ENCODE results near the gene LAMB4.
A peak's percentile ranks its signal among the peaks of the same experiment; 100 is the strongest.

The LAMB4 gene

GRCh38 chr7:108009873-108010272 lies 120.3 kb downstream of the LAMB4 start:
- no peak for DNase-seq

- DNase-seq = no peak
Observed at GRCh38 chr7:108008827-108009226, 121.3 kb downstream of the LAMB4 start.

DNA sequence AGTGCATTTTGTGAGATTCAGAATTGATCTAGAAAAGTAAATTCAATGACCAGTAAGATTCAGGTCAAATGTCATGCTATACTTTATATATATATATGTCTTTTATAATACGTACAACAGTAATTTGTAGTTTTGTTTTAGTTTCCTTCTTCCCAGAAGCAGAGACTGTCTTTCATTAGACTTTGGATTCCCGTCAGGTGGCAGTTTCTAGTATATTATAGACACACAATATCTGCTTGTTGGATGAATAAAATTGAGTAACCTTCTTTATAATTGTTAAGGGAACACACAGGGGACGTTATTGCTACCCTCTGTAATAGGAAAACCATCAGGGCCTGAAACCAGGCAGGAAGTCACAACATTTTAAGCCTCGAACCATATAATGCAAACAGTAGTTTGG lies 121.9 kb downstream of the LAMB4 start:
- DNase-seq = no peak

GRCh38 chr7:108007762-108008161 lies 122.4 kb downstream of the LAMB4 start:
- no peak for DNase-seq

GRCh38 chr7:108007261-108007660 lies 122.9 kb downstream of the LAMB4 start:
- DNase-seq = no peak

- DNase-seq = no peak
Observed at GRCh38 chr7:108004220-108005142, 125.7 kb downstream of the LAMB4 start.

DNA sequence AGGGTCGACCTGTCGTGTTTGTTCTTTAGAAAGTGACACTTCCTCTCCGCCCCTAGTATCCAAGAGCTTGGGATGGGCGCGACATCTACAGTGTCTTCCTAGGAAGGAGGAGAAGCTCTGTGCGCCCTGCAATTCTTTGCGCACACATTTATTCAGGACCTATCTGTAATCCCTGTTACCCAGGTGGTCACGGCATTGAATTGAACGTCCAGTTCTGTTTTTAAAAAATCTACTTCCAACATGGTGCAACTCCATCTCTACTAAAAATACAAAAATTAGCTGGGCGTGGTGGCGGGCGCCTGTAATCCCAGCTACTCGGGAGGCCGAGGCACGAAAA lies 126.6 kb downstream of the LAMB4 start:
- DNase-seq = no peak

GRCh38 chr7:108002726-108003598 lies 127.2 kb downstream of the LAMB4 start, which contains the start of gene LAMB1:
TSS of gene LAMB1 (minus strand) at chr7:108003161. CDS start at chr7:108002885, 276 bp downstream.
- peak; percentile 38 for DNase-seq

DNA sequence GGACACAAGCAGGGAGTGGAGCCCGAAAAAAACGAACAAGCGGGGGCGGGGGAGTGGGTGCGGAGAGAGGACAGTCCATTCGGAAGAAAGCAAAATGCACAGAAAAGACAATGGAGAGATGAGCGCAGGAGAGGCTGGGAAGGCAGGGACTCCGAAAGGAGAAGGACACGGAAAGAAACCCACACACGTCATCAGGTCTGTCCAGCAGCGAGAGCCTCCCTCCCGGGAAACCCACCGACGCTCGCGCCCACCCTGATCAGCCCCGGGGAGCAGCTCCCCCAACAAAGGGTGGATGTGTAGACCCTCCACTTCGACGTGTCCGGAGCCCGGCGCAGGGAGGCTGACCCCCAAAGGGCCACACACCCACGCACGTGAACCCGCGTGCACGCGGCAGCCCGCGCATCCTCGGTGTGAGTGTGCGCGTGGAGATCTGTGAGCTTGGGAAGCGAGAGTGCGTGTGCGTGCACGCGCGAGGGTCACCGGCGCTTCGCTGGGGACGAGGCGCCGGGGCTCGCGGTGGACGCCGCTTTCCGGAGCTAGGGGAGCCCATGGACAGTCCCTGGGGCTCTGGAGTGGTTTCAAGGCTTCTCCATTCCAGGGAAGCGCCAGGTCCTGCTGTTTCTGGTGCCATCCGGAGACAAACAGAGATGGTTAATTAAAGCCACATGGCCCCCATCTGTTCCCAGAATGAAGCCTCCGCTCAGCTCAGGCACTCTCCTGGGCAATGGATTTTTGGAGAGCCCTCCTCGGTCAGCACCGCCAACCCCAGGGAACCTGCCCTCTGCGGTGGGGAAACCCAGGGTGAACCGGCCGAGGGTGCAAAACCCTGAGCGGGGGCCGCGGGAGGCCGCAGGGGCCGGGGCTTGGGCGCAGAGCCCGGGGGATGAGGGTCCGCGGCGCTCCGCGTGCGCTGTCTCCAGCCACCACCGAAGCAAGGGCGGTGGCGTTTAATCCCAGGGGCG lies 128.1 kb downstream of the LAMB4 start:
- DNase-seq = no peak

GRCh38 chr7:108000875-108001763 lies 129.0 kb downstream of the LAMB4 start:
- DNase-seq = no peak

DNA sequence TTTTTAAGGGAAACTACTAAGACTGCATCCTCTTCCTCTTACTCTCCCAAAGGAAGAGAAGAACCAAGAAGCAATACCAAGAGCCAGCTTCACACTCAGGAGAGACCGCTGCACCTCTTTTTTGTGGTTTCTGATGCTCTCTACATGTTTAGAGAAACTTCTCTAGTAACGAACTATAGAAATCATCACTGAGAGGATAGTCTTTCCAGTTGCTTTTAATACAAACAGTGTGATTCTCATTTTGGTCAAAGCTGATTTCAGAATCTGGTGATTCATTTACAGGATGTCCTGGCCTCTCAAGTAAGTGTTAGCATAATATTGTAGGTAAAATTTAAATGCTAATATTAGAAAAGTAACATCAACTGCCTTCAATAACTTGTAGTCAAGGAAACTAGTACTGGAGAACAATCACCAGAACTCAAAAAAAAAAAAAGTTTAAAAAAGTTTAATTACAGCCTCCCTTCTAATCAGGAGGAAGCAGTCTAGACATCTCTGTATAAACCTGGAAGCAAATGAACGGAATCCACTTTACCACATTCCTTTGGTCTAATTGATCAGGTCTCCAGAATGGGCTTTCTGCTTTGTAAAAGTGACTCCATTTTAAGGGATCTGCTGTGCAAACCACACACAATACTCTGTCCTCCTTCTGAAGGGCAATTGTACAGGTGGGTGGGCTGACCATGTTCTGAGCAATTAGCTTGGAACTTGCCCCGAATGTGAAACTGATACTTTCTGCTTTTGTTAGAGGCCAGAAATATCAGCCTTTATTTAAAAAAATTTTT lies 130.2 kb downstream of the LAMB4 start:
- DNase-seq = no peak

- no peak for DNase-seq
Observed at GRCh38 chr7:107998660-107999480, 131.3 kb downstream of the LAMB4 start.

DNA sequence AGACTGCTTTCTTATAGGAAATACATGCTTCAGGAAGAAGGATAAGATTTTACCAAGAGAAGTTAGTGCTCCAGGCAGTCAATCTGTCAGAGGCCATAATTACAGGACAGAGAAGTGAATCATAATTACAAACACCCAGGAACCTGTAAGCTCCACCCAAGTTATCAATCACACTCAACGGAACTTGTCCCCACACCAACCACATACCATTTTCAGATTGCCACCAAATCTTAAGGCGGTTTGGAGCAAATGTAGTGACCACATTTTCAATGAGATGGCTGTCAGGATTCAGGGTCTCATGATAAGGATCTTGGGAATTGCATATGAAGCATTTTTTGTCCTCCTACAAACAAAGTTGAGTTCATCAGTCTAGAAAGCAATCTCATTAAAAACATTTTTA lies 132.0 kb downstream of the LAMB4 start:
- DNase-seq = no peak

GRCh38 chr7:107996072-107996882 lies 133.9 kb downstream of the LAMB4 start:
- no peak for DNase-seq

DNA sequence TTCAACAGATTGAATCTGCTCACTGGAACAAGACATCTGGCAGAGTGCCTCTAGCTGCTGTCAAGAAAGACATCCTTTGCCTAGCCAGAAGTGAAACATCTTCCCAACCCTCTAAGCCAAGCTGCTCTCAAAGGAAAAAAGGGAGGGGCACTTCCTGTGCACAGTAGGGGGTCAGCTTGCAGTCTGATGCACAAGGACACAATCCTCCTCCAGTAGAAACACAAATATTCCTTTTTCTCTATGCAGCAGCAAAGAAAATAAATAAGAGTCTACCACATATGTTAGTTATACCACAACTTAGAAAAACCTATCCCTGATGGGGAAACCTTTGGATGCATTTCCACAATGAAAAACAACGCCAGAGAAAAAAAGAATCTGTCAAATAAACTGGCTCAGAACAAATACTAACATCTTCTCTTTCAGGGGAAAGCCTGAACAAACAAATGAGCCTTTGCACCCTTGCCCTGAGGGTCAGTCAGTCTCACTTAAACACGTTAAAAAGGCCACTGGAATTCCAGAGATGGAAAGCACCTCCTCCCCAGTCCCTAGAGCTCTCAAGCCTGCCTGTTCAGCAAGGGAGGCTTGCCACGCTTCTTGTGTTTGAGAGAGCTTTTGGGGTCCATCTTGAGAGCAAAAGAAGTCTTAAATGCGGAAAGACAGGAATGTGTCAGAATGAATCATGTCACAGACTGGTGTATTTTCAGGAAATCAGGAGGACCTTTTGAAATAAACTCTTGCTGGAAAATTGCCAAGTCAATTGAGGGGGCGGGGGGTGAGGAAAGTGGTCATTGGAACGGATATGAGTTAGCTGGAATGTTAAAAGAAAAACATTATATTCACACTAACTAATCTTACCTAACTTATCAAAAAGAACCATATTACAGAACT lies 134.7 kb downstream of the LAMB4 start:
- no peak for DNase-seq

DNA sequence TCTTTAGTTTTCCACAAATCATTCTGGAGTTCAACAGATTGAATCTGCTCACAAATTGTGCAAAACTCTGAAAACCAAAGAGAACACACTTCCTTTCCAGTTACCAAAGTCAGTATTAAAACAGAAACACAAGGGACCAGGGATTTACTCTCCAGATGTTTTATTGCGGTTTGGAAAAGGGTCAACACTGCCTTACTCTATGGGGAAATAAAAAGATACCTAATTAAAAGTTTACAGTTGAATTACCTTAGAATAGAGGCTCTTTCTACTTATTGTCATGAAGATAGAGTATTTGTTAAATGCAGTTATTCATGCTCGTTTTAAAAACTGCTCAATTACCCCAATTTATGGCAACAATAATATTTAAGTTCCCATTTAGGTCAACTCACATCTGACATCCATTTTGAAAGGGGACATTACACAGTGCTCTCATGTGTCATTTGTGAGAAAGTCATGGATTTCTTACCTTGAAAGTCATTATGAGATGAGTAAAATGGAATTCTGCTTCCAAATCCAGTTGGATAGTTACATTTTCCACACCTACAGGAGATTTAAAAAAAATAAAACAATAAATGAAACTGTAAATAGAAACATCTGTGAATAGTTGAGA lies 135.6 kb downstream of the LAMB4 start:
- no peak for DNase-seq

DNA sequence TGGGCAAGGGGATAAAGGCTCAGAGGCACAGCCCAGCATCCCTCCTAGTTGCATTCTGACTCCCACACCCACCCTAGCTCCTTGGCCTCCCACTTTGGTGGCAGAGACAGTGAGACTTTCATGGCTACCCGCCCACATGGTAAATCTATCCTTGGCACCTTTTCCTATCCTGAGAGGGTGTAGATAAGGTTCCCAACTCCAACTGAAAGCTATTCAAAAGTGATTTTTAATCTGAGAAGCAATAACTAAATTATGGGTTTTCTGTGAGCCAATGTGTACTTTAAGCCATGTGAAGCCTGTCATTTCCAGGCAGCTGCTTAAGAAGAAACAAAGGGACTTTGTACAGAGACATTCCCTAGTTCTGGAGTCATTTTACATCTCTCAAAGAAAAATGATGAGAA lies 136.3 kb downstream of the LAMB4 start:
- DNase-seq = no peak
